Measurements from ENCODE around the gene LAMC3.

DNA sequence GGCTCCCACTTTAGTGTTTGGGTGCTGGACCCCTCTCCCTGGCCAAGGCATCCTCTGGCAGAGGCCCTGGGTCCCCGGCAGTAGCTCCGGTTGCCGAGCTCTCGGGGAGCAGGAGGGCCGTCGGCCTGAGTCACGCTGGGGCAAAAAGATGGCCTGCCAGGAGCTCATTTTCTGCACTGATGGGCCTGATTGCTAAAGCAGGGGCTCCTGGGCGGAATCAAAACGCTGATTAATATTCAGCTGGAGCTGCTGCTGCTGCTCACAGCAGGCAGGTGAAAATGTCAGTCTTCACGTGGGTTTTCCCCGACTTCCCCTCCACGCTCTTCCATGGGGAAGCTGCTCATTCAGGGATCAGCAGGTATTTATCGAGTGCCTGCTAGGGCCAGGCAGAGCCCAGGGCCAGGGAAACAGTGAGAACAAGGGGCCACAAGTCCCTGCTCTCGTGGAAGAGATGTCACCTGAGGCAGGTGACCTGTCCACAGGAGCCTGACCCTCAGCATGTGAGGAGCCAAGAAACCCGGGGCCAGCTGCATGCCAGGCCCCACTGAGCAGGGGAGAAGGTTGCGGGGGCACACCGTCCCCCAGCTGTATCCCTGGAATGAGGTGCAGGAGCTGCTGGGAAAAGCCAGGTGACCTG lies 22.1 kb downstream of the LAMC3 start:
- TF ChIP-seq, protein P1, sequence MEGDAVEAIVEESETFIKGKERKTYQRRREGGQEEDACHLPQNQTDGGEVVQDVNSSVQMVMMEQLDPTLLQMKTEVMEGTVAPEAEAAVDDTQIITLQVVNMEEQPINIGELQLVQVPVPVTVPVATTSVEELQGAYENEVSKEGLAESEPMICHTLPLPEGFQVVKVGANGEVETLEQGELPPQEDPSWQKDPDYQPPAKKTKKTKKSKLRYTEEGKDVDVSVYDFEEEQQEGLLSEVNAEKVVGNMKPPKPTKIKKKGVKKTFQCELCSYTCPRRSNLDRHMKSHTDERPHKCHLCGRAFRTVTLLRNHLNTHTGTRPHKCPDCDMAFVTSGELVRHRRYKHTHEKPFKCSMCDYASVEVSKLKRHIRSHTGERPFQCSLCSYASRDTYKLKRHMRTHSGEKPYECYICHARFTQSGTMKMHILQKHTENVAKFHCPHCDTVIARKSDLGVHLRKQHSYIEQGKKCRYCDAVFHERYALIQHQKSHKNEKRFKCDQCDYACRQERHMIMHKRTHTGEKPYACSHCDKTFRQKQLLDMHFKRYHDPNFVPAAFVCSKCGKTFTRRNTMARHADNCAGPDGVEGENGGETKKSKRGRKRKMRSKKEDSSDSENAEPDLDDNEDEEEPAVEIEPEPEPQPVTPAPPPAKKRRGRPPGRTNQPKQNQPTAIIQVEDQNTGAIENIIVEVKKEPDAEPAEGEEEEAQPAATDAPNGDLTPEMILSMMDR (IDR thresholded peaks at IDR 0.05): no peak
- TF ChIP-seq POLR2A (IDR thresholded peaks at IDR 0.05; ENCODE audit: low read depth): no peak
